ENCODE results near the gene POC1A.
"Not testable (repeated sequence)": the region's sequence is repeated elsewhere in the genome, so short reads cannot be mapped to it uniquely, and the experiment has no call there.

POC1A gene

GRCh38 chr3:52041118-52041731 is 113.0 kb downstream of the POC1A start:
- DNase-seq: peak; percentile 65 to 97 (median 76)
- intact Hi-C loops (cut with DNase I): no loop called here

DNA sequence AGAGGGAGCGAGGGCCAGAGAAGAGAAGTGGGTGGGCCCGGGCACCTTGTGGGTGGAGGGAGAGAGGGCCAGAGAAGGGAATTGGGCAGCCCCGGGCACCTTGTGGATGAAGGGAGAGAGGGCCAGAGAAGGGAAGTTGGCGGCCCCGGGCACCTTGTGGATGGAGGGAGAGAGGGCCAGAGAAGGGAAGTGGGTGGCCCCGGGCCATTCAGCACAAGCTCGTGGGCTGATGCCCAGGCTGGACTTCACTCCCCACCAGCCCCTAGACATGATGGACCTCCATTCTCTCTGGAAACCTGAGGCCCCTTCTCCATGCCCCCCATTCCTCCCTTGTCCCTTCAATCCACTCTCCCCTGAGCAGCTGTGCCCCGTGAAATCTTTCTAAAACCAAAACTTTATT is 113.6 kb downstream of the POC1A start:
- DNase-seq: peak in 1 of 10 donors; percentile 36
- intact Hi-C loops (cut with DNase I): no loop called here

- peak; percentile 90 to 99 (median 96) for DNase-seq
- intact Hi-C loops (cut with DNase I): no loop called here
These were observed 114.4 kb downstream of the POC1A start for GRCh38 chr3:52039846-52040245.

- peak in 2 of 10 donors; percentile 46 to 89 for DNase-seq
- intact Hi-C loops (cut with DNase I): no loop called here
These were observed 114.8 kb downstream of the POC1A start for GRCh38 chr3:52039426-52039825.

DNA sequence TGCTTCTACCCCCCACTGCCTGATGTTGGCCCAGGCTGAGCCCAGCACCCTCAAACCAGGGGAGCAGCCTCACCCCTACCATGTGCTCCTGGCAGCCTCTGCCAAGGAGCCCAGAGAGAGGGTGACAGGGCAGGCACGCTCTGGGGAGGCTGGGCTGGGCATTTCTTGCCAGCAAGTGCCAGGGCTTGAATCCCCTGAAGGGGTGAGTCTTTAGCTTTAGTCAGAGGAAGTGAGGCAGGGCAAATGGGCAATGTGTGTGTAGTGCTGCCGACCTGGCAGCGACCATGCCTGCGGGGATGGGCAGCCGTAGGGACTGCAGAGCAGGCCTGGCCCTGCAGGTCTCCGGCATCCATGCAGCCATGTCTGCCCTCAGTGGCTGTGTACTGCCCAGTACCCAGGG is 116.0 kb downstream of the POC1A start:
- intact Hi-C loops (cut with DNase I): no loop called here
- DNase-seq: no peak

- DNase-seq: no peak
- intact Hi-C loops (cut with DNase I): no loop called here
These were observed 116.9 kb downstream of the POC1A start for GRCh38 chr3:52037291-52037690.

DNA sequence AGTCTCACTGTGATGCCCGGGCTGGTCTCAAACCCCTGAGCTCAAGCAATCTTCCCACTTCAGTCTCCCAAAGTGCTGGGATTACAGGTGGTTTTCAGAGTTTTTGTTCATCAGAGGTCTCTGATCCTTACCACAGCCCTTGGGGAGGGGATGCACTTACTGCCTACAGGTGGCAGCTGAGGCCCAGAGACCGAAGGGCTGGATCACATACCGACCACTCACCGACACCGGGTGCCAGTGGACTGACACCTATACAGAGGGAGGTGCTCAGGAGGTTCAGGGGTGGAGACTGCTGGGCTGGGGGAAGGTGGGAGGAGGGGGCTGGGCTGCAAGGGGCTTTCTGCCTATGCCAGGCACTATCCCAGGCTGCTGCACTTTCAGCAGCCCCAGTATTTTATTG is 117.4 kb downstream of the POC1A start:
- no peak for DNase-seq
- intact Hi-C loops (cut with DNase I): no loop called here

DNA sequence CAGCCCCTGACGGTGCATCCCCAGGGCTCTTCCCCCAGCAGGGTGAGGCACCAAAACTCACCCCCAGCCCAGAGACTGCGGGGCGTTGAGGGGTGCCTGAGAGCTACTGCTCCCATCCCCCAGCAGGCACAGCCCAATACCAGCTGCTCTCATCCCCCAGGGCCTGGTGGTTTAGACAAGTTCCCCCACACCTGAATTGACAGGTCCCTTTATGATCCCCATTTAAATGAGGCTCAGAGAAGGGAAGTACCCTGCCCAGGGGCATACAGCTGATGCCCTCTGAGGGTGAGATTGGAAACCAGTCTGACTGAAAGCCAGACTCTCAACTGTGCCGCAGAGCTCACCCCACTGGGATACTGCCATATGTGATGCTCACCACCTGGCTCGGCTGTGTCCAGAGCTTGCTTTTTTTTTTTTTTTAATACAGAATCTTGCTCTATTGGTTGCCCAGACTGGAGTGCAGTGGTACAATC is 118.0 kb downstream of the POC1A start:
- DNase-seq: no peak
- intact Hi-C loops (cut with DNase I): no loop called here

DNA sequence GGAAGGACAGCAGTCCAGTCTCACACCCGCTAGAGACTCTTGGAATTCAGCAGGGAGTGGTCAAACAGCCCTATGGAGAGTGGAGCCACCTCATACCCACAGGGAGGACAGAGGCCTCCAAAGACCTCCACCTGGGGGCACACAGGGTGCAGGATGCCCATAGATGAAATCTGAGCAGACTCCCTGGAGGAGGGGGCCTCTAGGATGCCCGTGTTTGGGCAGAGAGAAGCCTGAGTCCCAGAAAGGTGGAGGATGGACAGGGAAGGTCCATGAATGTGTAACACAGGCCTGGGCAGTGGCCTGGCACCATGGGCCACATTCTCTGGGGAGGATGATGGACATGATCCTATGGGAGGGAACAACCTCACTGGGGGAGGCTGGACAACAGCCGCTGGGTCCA is 119.6 kb downstream of the POC1A start:
- DNase-seq: no peak
- intact Hi-C loops (cut with DNase I): no loop called here

- no peak for DNase-seq
- intact Hi-C loops (cut with DNase I): no loop called here
These were observed 120.0 kb downstream of the POC1A start for GRCh38 chr3:52034212-52034611.

DNA sequence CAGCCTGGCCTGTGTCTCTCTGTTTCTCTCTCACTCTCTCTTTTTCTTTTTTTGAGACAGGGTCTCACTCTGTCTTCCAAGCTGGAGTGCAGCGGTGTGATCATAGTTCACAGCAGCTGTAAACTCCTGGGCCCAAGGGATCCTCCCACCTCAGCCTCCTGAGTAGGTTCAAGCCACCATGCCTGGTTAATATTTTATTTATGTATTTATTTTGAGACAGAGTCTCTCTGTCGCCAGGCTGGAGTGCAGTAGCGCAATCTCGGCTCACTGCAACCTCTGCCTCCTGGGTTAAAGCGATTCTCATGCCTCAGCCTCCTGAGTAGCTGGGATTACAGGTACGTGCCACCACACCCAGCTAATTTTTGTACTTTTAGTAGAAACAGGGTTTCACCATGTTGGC is 120.5 kb downstream of the POC1A start:
- DNase-seq; intact Hi-C loops (cut with DNase I): not testable (repeated sequence)

DNA sequence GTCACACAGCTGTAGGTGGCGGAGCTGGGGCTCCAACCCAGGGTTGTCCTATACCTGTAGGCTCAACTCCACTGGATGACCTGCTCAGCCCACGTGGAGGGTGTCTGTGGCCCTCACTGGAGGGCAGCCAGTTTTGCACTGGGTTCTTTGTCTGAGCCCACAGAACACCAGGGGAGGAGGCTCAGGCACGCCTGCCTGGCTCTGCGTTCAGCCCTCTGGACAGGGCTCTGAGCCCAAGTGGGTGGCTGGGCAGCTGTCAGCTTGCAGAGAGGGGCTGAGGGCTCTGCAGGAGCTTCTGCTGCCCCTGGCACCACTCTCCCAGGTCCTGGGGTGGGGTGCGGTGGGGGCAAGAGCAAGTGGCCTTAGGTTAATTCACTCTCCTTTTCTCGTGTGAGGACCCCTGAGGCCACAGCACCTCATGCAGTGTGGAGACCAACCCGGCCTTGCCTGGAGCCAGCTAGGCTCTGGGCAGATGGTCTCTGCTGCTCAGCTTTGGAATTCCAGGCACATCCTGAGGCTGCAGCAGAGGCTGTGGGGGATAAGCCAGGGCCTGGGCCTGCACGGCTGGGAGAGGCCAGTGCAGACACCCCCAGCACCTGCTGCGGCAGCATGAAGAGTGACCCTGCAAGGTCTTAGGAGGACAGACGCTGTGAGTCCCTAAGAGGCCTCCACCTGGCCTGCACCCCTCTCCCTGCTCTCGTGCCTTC is 121.4 kb downstream of the POC1A start:
- peak in 5 of 10 donors; percentile 44 to 92 (median 53) for DNase-seq
- intact Hi-C loops (cut with DNase I): no loop called here

- no peak for DNase-seq
- intact Hi-C loops (cut with DNase I): no loop called here
These were observed 122.3 kb downstream of the POC1A start for GRCh38 chr3:52031896-52032295.

DNA sequence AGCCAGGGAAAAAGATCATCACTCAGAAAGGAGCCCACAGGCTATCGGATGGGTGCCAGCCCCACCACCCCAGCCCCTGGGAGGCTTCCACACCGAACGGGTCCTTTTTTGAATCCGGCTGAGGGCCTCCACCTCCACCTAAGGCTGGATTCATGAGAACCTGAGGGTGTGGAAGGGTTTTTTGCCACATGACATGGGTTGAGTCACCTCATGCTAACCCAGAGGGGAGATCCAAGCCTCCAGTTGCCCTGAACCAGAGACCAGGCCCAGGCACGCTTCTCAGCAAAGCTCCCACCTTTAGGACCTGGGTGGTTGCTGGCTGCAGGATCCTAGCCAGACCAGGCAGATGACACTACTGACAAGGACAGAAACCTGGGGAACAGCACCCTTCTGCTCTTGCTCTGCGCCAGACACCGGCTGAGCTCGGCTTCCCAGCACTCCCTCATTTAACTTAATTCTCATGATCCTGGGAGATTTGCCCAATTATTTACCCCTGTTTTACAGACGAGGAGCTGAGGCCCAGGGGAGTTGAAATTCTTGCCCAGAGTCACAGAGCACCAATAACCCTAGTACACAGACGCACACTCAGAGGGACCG is 123.4 kb downstream of the POC1A start:
- intact Hi-C loops (cut with DNase I): no loop called here
- no peak for DNase-seq

DNA sequence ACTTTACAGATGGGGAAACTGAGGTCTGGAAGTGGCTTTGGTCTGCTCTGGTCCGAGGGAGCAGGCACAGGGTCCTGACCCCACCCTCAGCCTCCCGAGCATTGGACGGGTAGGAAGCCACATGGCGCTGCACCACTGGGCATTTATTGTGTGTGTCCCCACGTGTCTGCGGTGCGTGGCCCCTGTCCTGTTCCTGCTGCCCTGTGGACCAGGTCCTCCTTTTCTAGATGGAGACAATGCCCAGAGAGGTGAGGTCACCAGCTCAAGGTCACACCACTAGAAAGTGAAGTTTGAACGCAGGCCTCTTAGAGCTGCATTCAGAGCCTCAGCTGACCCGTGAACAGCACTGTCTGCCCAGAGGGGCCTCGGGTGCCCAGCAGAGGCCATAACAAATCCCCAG is 124.7 kb downstream of the POC1A start:
- intact Hi-C loops (cut with DNase I): no loop called here
- DNase-seq: no peak

DNA sequence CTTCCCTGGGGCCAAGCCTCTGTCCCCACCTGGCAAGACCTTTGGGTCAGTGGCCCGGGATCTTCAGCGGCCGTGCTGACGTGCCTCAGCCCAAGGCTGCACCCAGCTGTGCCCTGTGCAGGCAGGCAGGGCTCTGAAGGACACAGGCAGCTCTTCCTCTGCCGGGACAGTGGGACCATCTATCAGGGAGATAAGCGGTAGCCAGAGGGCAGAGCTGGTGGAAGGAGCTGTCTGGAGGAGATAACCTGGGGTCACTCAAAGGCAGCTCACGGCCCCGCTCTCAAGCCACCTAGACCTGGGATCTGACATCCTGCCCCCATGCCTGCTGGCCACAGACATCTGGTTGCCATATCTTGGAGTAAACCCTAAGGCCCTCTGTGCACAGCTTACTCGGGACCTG is 125.2 kb downstream of the POC1A start:
- DNase-seq: no peak
- intact Hi-C loops (cut with DNase I): no loop called here

DNA sequence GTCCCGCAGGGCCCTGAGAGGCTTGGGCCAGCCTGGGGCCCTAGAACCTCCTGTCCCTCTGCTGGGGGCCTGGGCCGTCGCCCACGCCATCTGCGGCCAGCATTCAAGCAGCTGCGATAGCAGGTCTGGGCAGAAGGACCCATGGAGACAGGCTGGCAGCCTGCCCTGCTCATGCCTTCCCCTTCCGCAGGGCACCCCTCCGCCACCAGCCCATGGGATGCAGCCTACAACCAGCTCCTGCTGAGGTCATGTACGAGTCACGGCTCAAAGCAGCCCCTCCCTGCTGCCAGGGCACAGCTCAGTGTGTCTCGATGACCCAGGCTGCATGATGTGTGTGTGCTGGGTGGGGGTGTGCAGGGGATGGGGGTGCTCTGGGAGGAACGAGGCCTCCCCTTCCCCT is 125.7 kb downstream of the POC1A start:
- intact Hi-C loops (cut with DNase I): no loop called here
- peak; percentile 63 to 97 (median 84) for DNase-seq

DNA sequence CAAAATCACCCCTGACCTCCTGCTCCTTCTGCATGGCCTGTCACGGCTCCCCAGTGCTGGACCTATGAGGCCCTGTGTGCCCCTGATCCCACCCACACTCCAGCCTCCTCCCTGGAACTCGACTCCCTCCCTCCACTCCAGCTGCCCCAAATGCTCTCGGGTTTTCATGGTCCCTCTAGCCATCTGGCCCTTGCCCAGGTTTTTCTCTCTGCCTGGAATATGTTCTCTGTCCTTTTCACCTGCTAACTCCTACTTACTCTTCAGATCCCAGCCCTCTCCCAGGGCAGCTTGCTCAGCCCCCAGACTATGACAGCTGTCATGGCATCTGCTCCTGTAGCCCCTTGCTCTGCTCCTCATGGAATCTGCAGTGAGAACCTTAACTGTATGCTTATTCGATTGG is 128.2 kb downstream of the POC1A start:
- intact Hi-C loops (cut with DNase I): no loop called here
- no peak for DNase-seq

DNA sequence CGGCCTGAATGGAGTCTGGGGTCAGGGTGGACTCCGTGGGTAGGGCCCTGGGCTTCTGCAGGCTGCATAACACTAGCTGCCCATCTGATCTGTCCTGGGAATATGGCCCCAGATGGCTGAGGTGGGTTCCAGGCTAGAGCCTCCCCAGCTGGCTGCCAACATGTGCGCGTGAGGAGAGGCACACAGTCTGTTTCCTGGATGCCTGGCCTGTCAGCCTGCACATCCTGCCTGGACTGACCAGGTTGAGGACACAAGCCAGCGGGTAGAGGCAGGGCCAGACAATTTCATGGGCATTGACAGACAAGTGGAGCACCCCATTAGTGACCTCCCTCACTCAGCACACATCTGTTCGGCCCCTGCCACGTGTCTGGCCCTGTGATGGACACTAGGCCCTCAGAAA is 128.8 kb downstream of the POC1A start:
- no peak for DNase-seq
- intact Hi-C loops (cut with DNase I): no loop called here
